Globus pallidus (tissue), 1 donor: ENCODE data around the gene TRMT2A.

Experiments used
- DNase-seq: peaks from one replicate; pipeline ENCODE4 v3.0.0-alpha.2; 2015; ENCODE audit warnings: low spot score

TRMT2A gene

DNA sequence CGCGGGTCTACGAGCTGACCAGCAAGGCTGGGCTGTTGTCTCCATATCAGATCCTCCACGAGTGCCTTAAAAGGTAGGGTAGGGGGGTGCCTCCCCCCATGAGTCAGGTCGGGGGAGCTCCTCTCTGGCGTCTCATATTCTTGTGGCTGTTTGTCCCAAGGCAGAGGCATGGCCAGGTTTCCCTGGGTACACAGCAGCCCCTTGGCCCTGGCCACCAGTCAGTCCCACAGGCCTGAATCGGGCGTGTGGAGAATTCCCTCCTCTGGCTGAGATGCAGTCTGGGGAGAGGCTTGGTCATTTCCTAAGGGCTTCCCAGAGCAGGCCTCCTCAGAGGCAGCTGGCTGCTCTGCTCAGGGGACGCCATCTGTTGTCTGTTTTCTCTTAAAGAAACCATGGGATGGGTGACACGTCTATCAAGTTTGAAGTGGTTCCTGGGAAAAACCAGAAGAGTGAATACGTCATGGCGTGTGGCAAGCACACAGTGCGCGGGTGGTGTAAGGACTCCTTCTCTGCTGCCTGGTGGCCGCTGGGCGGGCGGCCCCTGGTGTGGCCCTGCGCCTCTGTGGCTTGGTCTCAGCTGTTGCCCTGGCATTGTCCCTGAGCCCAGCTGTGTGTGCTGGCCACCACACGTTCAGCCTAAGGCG, 10.7 kb downstream of the TRMT2A start:
- no peak for DNase-seq

DNA sequence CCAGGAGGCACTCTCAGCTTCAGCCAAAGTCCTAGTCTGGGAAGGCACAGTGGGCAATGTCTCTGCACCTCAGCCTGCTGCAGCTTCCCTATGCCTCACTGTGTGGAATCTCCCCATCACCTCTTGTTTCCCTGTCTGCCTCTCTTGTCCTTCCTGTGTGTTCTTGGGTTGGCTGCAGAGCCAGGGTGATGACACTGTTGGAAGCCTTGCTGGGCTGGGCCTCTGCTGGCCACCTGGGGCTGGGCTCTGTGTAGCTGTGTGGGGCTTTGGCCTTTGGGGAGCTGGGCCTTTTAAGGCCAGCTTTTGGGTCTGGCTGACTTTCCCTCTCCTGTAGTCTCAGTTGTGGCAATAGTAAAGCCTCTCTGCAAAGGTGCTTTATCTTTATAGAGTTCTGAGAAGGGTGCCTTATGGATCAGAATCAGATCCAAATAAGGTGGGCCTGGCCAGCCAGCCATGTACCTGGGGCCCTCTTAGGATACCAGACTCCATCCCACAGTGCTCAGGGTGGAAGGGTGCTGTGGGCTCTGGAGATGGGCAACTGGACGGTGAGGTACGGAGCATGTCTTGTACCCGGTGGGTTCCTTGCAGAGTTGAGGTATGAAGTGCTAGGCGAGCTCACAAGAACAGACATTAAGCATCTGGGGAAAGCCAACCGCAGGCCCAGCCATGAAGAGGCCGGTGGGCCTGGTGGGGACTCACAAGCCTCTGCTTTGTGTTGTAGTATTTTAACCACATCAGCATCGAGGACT, 11.4 kb downstream of the TRMT2A start:
- no peak for DNase-seq

DNA sequence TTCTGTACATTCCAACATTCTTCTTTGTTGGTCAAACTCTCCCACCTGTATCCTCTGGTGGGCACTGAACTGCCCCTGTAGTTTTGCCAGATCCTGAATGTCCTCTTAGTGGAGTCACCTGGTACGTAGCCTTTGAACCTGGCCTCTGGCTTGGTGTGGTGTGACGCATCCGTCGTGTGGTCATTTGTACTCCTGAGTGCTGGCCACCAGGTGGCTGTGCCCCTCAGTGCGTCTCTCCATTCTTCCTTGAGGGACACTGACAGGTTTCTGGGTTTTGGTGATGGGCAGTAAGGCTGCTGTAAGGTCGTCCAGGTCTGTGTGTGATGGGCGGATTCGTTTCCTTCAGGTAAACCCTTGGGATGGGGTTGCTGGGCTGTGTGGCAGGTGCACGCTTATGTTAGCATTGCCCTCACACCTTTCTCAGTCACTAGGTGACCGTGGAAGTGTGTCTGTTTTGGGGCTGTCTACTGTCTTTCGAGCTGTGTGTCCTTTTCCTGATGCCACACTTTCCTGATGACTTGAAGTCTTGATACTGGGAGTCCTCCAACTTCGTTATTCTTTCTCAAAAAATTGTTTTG, 14.7 kb downstream of the TRMT2A start:
- DNase-seq, result no peak

DNA sequence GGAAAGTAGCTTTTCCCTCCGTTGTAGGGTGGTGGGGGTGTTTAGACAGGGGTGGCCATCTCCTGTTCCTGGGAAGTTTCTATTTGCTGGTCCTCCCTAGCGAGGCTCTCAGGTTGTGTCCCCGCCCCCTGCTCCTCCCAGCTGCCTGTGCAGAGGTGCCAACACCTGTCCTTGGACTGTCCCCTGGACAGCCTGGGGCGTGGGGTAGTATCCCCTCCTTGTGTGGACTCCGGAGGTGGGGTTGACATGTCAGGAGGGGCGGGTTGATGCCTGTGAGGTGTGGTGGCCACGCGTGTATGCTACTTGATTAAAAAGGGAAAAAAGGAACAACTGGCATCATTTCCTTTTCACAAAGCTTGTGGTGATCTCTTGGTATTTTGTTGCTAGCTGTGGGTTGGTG, 15.4 kb downstream of the TRMT2A start:
- DNase-seq, result no peak

DNA sequence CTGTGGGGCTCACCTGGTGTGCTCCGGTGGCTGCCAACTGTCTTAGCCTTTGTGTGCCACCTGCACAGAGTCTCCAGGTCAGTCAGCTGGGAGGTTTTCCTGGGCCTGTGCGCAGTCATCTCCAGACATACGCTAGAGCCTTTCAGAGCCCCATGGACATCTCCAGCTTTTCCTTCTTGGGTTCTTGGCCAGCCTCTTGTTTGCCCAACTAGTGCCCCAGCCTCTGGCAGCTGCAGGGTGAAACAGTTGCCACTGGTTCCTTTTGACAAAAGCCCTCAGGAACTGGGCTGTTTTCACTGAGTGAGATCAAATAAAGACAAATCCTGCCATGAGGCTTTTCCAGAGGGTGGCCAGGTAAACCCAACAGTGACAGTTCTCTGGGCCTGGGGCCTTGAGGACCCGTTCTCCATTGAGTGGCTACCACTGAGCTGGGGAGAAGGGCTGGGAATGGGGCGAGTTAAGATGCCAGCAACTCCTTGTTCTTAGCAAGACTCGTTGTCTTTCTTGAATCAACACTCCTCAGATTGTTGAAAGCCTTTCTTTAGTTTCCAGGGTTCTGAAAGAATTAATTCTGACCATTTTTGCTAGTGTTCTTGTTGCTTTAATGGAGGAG, 17.8 kb downstream of the TRMT2A start:
- DNase-seq, result no peak

DNA sequence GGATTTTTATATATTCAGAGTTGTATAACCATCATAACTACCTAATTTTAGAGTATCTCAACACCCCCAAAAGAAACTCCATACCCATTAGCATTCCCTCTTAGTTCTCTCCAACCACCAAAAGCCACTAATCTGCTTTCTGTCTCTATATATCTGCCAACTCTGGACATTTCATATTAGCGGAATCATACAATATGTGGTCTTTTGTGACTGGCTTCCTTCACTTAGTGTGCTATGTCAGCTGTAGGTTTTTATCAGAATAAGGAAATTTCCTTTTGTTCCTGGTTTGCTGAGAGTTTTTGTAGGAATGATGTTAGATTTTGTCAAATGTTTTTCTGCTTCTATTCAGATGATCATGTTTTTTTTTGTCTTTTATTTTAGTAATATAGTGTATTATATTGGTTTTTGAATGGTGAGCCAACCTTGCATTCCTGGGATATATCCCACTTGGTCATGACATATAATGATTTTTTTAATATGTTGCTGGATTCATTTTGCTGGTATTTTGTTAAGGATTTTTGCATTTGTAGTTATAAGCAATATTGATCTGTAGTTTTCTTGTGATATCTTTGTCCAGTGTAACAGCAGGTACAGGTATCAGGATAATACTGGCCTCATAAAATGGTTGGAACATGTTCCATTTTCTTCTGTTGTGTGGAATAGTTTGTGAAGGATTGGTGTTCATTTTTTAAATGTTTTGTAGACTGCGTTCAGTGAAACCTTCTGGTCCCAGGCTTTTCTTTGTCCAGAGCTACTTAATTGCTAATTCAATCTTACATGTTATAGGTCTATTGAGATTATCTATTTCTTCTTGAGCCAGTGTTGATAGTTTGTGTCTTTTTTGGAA, 20.2 kb downstream of the TRMT2A start:
- DNase-seq, result no peak

DNA sequence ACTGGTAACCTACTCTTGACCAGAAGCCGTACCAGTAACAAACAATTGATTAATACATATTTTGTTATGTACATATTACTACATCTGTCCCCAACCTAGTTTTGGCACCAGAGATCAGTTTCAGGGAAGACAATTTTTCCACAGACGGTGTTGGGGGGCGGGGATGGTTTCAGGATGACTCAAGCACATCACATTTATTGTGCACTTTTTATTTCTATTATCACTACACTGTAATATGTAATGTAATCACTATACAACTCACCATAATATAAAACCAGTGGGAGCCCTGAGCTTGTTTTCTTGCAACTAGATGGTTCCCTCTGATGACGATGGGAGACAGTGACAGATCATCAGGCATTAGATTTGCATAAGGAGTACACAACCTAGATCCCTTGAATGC, 21.5 kb downstream of the TRMT2A start:
- no peak for DNase-seq

DNA sequence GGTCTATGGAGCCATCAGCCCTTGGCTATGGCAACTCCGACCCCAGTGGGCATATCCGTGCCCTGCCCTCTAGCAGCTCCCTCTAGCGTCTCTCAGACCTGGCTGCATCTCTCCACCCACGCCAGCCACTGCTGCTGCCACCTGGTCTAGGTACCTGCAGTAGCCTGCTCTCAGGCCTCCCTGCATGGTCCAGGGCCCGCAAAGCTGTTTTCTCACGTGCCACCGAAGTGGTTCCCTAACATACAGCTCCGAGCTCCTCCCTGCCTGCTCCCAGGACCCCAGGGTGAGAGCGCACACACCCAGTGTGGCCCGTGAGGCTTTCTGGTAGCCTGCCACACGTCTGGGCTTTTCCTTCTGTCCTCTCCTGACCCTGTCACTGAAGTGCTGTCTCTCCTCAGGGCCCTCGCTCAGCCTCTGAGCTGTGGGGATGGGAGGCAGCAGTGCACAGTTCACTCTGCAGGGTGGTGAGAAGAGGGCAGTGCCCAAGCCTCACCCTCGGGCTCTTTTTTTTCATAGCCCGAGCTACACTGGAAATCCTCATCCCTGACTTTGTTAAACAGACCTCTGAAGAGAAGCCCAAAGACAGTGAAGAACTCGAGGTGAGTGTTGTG, 22.7 kb downstream of the TRMT2A start:
- no peak for DNase-seq

DNA sequence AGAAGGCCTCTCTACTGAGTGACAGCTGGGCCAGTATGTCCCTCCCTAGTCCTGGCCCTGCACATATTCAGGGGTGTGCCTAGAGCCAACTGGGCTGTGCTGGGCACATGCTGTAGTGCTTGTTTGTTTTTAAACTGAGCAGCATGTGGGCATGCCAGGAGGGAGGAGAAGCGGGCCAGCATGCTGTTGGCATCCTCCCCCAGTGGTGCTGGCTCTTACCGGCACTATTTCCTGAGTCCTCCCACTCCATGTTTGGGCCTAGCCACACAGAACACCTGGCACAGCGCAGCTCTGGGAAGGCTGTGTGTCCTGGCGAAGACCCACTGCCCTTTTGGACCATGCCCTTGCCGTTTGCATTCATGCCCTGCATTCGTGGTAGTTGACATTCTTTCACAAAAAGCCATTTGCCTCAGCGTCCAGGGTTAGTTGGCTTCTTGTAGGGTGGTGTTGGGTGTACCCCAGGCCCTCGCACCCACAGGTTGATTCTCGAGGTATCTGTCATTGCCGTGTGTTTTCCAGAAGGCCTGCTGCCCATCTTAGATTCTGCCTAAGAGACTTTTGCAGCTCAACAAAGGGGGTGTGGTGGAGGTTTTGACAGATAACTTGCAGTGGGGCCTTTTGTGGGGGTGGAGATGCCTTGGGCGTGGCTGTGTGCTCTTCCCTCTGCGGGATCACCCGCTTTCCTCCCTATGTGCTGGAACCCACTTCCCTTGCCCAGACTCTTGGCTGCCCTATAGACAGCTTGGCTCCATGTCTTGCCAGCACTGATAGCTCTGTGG, 23.4 kb downstream of the TRMT2A start:
- DNase-seq, result peak; percentile 44

DNA sequence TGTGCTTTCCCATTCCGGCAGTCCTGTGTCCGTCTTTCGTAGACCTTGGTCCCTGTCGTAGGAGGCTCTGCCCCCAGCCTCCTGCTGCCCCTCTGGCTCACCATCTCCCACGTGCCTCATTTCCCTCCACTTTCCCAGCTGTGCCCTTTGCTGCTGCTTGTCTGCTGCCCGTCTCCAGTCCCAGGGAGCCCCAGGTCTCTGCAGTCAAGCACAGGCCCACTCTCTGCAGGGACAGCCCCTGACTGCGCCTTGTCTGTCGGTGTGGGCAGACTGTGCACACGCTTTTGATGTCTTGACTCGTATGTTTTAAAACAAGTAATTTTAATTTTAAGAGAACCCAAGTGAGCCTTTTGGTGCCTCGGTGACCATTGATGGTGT, 24.6 kb downstream of the TRMT2A start:
- no peak for DNase-seq

DNA sequence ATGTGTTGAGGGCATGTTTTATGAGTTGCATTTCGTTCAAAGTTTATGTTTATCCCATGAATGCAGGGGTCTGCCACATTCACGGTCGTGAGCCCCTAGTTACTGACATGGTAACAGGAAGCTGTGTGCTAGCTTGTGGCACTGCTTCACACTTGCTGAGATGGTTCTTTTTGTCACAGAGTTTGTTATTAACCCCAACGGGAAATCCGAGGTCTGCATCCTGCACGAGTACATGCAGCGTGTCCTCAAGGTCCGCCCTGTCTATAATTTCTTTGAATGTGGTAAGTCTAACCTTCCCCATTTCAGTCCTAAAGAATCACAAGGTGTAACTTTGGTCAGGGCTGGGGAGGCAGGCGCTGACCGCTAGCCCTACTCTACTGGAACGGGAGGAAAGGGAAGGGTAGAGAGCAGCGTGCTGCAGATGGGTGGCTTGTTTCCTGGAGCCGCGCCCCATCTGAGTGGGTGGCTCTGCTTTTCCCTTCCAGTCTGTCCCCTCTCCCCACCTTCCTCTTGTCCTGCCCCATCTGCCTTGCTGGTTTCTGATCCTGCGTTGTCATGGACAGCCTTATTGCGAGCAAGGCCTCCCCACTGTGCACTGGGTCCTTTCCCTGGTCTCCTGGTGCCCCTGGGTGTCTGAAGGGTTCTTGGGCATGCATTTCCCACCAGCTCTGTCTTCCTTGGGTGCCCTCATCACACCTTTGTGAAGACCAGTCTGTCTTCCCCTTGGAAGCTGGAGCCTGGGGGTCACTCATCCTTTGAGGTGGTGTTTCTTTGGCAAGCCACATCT, 25.1 kb downstream of the TRMT2A start:
- DNase-seq, result no peak

DNA sequence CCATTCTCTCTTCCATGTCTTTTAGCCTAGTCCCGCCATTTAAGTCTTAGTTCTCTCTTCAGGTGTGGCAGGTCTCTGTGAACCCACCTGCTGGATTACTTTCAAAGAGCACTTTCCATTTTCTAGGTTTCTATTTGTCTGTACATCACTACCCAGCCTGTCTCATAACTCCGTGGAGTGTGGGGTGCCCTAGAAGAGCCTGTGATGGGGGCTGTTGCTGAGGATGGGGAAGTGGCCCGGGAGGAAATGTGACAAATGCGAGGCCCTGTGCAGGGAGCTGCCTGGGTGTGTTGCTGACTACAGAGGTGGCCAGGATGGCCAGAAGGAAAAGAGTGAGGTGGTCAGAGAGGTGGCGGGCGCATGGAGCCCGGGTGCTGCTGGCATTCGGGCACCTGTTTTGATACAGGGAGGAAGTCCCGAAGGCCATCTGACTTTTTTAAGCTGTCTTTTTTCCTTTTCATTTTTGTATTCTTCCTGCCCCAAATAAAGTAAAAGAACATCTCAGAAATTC, 26.2 kb downstream of the TRMT2A start:
- no peak for DNase-seq

DNA sequence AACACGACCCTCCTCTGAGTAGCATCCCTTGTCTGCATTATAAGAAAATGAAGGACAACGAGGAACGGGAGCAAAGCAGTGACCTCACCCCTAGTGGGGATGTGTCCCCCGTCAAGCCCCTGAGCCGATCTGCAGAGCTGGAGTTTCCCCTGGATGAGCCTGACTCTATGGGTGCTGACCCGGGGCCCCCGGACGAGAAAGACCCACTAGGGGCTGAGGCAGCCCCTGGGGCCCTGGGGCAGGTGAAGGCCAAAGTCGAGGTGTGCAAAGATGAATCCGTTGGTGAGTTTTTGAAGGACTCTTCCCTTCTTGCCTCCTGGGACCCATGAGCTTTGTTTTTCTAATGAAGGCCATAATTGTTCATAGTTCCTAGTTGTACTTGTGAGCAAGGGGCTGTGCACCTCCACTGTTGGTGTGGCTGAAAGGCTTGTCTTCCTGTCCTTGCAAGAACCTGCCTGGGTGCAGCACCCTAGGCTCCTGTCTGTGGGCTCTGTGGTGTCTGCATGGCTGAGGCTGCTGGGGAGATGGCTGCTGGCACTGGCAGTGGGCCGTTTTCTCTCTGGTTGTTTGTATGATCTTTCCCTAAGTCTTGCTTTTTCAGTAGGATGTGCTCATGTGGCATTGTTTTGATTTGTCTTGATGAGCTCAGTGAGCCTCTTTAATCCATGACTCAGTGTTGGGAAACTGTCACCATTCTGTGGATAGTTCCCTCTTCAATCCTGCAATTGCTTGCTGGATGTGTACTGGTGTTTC, 26.9 kb downstream of the TRMT2A start:
- no peak for DNase-seq

DNA sequence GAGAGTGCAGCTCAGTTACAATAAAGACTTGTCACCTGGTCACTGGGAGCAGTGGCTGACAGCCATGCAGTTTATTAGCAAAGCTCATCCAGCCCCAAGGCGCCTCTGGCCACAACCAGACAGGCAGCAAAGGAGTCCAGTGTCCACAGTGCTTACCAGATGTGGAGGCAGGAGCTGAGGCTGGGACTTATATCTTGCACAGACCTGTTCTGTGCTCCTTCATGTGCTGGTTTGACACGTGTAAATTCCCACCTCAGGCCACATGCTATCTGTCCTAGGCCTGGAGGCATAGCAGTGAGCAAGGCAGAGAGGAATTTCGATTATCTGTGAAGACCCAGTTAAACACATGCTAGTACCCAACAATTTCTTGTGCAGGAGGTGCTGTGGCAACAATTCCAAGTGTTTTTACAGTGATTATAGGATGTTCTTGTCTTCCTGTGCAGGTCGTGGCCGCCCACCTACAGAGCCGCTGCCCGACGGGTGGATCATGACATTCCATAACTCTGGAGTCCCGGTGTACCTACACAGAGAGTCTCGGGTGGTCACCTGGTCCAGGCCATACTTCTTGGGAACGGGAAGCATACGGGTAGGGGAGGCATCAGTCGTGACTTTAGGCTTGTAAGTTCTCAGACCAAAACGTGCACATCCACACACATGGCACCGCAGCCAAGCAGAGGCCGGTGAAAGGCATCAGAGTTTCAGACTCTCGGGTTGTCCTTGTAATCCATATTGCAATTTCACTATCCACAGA, 27.6 kb downstream of the TRMT2A start:
- no peak for DNase-seq

DNA sequence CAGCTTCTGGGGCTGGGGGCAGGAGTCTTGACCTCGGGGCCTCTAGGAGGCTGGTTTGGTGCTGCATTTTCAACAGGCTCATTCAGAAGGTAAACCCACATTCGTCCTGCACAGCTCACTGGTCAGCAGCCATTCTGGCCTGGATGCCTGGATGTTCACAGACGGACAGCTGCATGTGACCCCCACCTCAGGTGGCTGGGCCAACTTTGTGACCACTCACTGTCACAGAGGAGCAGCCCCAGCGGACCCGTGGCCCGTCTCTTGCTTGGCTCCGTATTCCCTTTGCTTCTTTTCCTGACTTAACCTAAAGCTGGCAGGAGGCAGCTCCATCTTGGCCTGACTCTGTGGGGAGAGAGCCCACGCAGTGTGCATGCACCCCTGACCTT, 28.8 kb downstream of the TRMT2A start:
- DNase-seq, result no peak

DNA sequence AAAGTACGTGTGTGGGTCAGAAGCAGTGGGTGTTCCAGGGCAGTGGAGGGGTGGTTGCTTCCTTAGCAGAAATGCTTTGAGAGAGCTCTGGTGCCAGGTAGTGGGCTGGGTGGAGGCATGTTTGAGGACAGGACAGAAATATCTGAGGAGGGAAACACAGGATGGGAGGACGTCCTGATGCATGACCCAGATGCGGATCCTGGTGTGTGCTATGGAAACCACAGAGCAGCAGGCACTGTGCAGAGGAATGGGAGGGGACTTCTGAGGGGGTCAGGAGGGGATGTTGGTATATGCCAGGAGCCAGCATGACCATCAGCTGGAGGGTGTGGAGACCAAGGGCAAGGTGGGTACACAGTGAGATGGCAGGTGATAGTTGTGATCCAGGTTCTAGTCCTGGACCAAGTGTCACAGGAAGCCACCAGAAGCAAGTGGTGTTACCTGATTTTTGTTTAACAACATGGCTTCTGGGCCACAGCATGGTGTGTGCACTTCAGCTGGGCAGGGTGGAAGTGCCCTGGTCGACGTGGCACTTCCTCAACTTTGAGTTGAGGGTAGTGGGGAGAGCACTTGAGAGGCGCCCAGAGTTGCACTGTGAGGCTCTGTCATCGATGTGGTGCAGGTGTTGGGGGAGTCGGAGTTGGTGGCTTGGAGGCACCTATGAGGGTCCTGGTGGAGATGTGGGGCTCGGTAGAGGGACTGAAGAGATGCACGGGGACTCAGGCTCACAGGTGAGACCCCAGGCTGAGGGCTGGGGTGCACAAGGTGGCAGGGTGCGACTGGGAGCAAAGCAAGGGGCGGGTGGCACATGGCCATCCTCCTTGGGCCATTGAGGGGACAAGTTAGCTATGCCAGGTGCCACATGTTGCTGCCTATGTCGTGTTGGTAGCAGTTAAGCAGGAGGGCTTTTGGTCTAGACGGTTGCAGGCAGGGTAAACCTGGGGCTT, 29.4 kb downstream of the TRMT2A start:
- no peak for DNase-seq

DNA sequence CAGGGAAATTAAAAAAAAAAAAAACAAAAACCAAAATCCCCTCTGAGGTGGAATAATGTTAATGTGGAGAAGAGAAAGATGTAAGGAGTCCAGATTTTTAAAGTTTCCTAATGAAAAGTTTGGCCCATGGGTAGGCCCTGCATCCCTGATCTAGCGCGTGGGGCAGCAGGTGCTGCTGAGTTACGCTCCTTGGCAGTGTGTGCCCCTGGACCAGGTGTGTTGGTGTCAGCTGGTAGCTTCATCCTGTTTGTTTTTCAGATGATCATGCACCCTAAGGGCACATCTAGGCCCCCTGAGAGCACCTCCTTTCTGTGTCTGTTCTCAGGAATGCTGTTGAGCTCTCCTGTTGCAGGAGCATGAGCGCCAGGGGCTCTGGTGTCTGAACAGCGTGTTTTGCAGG, 30.3 kb downstream of the TRMT2A start:
- DNase-seq, result no peak
